CD4-positive, alpha-beta T cell treated with Interleukin-15 for 4 hours (primary cell): Measurements from ENCODE around the gene CPT1C.
A peak's percentile ranks its signal among the peaks of the same experiment; 100 is the strongest.
"Not testable (repeated sequence)": the region's sequence is repeated elsewhere in the genome, so short reads cannot be mapped to it uniquely, and the experiment has no call there.

Source experiments
- DNase-seq: peaks from one replicate; pipeline ENCODE4 v3.0.0-alpha.2; 2020; ENCODE audit warnings: low spot score

The CPT1C gene

GRCh38 chr19:49704888-49705642, 14.1 kb downstream of the CPT1C start:
- DNase-seq = no peak

DNA sequence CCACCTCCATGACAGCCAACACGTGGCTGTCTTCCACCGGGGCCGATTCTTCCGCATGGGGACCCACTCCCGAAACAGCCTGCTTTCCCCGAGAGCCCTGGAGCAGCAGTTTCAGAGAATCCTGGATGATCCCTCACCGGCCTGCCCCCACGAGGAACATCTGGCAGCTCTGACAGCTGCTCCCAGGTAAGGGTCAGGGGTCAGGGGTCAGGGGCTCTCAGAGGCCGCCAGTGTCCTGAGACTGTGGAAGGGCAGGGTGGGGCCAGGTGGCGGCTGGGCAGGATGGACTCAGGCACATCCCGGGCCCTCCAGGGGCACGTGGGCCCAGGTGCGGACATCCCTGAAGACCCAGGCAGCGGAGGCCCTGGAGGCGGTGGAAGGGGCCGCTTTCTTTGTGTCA, 15.0 kb downstream of the CPT1C start:
- DNase-seq = no peak

- no peak for DNase-seq
Observed at GRCh38 chr19:49710372-49710951, 19.5 kb downstream of the CPT1C start.

DNA sequence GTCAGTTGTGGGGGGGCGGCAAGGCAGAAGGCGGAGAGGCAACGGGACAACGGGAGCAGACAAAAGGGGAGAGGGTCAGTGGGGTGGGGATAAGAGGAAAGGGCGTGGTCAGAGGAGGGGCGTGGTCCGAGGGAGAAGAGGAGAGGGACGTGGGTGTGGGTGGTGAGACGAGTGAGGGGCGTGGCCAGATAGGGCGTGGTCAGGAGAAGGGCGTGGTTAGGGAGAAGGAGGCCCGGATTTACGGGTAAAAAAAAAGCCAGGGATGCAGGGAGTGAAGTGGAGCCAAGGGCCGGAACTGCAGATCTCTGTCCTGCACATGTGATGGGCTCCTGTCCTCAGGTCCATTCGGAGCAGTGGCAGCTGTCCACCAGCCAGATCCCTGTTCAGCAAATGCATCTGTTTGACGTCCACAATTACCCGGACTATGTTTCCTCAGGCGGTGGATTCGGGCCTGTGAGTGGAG, 21.5 kb downstream of the CPT1C start:
- no peak for DNase-seq

DNA sequence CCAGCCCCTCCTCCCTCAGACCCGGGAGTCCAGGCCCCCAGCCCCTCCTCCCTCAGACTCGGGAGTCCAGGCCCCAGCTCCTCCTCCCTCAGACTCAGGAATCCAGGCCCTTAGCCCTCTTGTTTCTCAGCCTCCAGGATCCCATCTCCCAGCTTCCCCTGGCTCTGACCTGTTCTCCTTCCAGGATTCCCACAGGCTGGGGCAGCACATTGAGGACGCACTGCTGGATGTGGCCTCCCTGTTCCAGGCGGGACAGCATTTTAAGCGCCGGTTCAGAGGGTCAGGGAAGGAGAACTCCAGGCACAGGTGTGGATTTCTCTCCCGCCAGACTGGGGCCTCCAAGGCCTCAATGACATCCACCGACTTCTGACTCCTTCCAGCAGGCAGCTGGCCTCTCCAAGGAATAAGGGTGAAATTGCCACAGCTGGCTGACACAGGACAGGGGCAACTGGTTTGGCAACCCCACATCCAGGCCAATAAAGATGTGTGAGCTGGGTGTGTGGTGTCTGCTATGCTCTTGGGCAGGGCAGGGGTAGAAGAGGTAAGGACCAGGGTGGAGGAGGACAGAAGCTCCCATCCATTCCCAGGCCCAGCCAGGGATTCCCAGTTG, 22.4 kb downstream of the CPT1C start:
- no peak for DNase-seq

GRCh38 chr19:49716154-49716553, 25.2 kb downstream of the CPT1C start:
- DNase-seq = no peak

DNA sequence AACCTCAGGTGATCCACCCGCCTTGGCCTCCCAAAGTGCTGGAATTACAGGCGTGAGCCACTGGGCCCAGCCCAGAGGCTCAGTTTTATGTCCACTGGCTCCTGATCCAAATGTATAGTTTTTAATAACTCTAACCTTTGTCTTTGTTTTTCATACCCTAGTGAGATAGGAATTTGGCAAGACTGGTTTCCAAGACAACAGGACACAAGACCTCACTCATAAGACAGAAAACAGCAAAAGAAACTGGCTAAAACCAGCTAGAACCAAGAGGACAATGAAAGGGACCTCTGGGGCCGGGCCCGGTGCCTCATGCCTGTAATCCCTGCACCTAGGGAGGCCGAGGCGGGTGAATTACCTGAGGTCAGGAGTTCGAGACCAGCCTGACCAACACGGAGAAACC, 27.6 kb downstream of the CPT1C start:
- no peak for DNase-seq

- no peak for DNase-seq
Observed at GRCh38 chr19:49718991-49719390, 28.1 kb downstream of the CPT1C start.

- not testable (repeated sequence) for DNase-seq
Observed at GRCh38 chr19:49719420-49719819, 28.5 kb downstream of the CPT1C start.

DNA sequence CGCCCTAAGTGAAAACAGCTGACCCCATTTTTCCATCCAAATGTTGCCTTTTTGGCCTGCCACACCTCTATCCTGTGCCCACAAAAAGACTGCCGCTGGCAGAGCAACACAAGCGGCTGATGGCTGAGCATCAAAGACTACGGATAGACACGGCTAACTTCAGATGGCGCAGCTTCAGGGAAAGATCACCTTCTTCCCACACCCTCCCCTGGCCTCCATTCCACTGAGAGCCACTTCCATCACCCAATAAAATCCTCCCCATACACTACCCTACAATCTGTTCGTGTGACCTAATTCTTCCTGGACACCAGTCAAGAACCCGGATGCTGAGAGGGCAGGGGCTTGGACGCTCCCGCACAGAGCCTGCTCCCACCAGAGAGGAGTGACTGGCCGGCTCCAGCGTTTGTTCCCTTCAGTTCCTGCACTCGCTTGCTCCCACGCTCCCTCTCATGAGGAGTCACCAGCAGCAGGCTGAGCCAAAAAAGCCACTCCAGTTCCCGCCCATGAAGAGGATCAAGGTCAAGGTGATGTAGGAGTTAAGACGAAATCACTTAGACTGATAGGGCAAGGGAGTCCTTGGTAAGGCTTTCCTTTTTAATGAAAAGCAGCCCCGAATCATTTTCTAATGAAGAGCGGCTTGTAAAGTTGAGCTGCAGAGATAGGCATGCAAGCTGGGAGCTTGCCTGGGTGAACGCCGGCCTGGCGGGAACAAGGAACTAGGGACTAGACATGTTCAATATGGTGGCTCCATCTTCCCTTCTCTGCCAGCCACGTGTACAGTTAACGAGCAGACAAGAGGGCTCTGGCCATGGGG, 36.5 kb downstream of the CPT1C start:
- no peak for DNase-seq

DNA sequence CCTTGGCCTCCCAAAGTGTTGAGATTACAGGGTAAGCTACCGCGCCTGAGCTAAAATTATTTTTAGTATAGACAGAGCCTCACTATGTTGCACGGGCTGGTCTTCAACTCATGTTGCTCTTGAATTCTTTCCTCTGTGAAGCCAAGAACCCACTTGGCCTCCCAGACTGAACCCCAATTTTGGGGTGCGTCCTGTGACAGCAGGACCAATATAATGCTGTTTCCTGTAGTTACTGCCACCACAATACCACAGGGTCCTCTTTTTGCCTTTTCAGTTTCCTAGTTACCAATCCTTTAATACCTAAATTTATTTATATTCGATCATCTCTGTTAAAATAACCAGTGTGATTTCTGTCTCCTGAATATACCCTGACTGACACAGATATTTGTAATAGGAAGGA, 39.2 kb downstream of the CPT1C start:
- DNase-seq = no peak

- DNase-seq = no peak
Observed at GRCh38 chr19:49738268-49738667, 47.4 kb downstream of the CPT1C start.

DNA sequence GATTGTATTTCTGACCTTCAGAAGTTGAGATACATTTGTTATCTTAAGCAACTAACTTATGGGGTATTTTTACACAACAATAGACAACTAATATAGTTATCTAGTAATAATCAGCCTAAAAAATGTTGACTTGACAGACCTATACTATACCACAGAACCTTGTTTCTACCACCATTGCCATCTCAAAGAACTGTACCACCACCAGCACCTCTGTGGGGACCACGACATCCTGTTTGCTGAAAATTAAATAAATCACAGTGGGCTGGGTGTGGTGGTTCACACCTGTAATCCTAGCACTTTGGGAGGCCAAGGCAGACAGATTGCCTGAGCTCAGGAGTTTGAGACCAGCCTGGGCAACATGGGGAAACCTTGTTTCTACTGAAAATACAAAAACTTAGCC, 48.2 kb downstream of the CPT1C start:
- no peak for DNase-seq

DNA sequence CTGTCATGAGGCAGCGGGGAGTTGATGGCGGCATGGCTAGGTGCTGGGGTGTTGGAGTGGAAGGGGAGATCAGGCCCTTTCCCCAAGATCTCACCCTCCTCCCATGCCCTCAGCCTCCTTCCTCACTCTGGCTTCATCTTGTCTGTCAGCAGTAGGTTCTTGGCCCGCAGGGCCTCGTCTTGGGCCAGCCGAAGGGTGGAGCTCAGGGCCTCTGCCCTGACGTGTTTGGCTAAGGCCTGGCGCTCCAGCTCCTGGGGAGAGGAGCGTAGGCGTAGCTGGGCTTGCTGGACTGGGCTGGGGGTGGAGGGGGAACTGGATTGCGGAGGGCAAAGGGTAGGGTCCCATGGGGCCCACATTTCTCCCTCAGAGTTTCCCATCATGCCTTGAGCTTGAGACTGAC, 49.0 kb downstream of the CPT1C start:
- no peak for DNase-seq

- DNase-seq = no peak
Observed at GRCh38 chr19:49741210-49741844, 50.4 kb downstream of the CPT1C start.

DNA sequence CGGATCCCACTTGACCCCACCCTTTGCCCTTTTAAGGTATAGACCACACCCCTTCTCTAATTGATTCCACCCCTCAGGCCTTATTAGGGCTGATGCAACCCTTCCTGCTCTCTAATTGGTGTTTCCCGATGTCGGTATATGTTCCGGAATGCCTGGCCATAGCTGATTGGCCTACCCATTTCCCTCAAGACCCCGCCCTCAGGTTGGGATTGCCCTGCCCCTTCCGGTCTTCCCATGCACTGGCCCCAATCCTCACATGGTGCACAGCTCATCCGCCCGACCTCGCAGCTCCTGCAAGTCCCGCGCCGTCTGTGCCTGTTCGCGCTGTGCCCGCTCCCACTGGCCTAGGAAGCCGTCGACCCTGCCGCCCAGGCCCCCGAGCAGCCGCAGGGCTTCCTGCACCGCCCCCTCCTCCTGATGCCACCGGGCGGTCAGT, 54.0 kb downstream of the CPT1C start:
- DNase-seq = no peak

- peak; percentile 32 for DNase-seq
Observed at GRCh38 chr19:49746206-49746958, 55.5 kb downstream of the CPT1C start.

DNA sequence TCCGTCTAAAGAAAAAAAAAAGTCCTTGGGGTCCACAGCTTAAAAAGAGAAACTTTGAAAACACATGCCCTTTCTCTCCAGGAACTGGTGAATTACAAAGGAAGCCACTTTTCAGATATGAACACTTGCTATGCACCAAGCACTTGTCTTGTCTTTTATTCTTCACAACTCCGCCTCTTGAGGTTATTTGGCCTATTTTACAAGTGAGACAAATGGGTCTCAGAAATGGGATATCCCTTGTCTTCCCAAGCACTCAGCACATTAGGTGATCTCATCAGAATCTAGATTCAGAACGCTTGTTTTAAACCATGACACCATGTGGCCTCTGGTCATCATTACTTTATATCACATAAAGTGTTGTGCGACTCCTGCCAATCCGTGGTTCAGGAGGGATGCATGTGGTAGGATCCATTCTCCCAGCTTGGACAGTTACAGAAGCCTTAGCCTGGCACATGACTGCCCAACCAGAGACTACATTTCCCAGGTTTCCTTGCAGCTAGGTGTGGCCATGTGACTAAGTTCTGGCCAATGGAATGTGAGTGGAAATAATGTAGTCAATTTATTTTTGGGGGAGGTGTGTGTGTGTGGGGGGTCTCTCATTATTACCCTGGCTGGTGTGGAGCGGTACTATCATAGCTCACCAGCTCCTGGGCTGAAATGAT, 58.3 kb downstream of the CPT1C start:
- no peak for DNase-seq

DNA sequence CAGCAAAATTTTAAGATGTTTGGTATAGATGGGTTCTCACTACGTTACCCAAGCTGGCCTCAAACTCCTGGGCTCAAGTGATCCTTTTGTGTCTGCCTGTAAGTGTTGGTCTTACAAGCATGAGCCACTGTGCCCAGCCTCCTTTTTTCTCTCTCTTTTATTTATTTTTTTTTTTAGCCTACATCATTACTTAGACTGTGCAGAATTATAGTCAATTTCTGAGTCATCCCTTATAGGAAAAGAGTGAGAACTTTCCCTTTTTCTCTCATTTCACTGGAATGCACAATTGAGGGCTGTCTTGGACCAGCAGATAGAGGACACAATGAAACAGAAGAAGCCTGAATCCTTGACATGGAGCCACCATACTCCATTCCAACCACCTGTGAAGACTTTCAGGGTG, 58.9 kb downstream of the CPT1C start:
- no peak for DNase-seq

DNA sequence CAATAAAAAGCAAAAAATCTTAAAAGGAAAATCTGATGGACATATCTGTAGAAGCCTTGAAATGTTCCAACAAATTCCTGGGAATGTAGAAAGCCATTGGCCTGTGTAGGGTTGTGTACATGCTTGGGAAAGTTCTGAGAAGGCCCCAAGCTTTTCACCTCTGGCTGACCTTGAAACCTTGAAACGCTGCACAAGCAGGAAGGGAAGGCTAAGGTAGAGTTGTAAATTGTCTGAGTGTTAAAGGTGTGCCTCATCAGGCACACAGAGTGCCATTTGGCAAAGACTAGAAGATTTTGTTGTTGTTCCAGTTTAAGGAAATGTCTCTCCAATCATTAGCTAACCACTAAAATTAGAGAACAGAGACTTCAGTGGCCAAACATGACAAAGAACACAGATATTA, 61.8 kb downstream of the CPT1C start:
- DNase-seq = no peak

DNA sequence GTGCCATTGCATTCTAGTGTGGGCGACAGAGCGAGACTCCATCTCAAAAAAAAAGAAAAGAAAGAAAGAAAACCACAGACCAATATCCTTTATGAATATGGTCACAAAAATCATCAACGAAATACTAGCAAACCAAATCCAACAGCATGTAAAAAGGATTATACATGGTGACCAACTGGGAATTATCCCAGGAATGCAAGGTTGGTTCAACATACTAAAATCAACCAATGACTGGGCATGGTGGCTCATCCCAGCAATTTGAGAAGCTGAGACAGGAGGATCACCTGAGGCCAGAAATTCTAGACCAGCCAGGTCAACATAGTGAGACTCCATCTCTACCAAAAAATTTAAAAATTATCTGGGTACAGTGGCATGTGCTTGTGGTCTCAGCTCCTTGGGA, 65.0 kb downstream of the CPT1C start:
- no peak for DNase-seq
